K562 (cell line): ENCODE data around the gene GABRP.

Source experiments
- E2F4 ChIP-seq: sonication (generic); formaldehyde crosslinking; IDR thresholded peaks from 2 replicates; pipeline ENCODE4 v1.8.0; 2022; ENCODE audit warnings: mild to moderate bottlenecking, low read depth, missing genetic modification reagents
- GABPB2 ChIP-seq: fragments of 250-450 bp; sonication (Bioruptor Pico); conservative IDR thresholded peaks from 2 replicates; pipeline ENCODE4 v1.5.1; 2021; ENCODE audit warnings: mild to moderate bottlenecking
- MYBL2 ChIP-seq, 2 experiments: fragments of 450-650 bp in 1 of 2; sonication (generic) in 1 of 2; formaldehyde crosslinking in 1 of 2; IDR thresholded peaks; 2 replicates each; pipeline versions ENCODE4 v1.6.1 to v1.8.1; 2017 to 2022; ENCODE audit warnings: borderline replicate concordance in 1 of 2, inconsistent platforms in 1 of 2, low read depth in 1 of 2, mild to moderate bottlenecking in 1 of 2, missing genetic modification reagents in 1 of 2, moderate library complexity in 1 of 2
- SIN3A ChIP-seq, 2 experiments: fragments of 150-350 bp in 1 of 2; IDR thresholded peaks; 2 replicates each; pipeline ENCODE4 v1.6.1; 2011 to 2016; ENCODE audit warnings: borderline replicate concordance in 2 of 2, low read depth in 2 of 2, low read length in 2 of 2, mild to moderate bottlenecking in 2 of 2, moderate library complexity in 2 of 2; ENCODE audit not compliant: control insufficient read depth in 1 of 2
- SP1 ChIP-seq: sonication (generic); formaldehyde crosslinking; IDR thresholded peaks from 2 replicates; pipeline ENCODE4 v1.8.1; 2022; ENCODE audit warnings: mild to moderate bottlenecking, missing genetic modification reagents
- ZBTB49 ChIP-seq: sonication (generic); formaldehyde crosslinking; IDR thresholded peaks from 2 replicates; pipeline ENCODE4 v1.8.0; 2022; ENCODE audit warnings: missing genetic modification reagents, mild to moderate bottlenecking, borderline replicate concordance
- ZNF184 ChIP-seq: sonication (generic); formaldehyde crosslinking; IDR thresholded peaks from 2 replicates; pipeline ENCODE4 v1.5.0; 2020; ENCODE audit warnings: missing genetic modification reagents
- ZNF253 ChIP-seq: fragments of 250-450 bp; sonication (Bioruptor Pico); conservative IDR thresholded peaks from 2 replicates; pipeline ENCODE4 v1.6.1; 2021; ENCODE audit warnings: mild to moderate bottlenecking
- ZNF384 ChIP-seq: IDR thresholded peaks from 2 replicates; pipeline ENCODE4 v1.6.1; 2012; ENCODE audit warnings: low read depth, low read length, improper control_type of control experiment
- ZNF780A ChIP-seq: fragments of 250-450 bp; sonication (Bioruptor Pico); IDR thresholded peaks from 2 replicates; pipeline ENCODE4 v1.5.0; 2021; ENCODE audit warnings: mild to moderate bottlenecking

GRCh38 chr5:170748951-170749471 lies 34.5 kb upstream of the GABRP start:
- no peak for TF ChIP-seq ZNF384
- no peak for TF ChIP-seq GABPB2
- no peak for TF ChIP-seq E2F4 (CRISPR knock-in tag)
- no peak for TF ChIP-seq SP1 (CRISPR knock-in tag)
- TF ChIP-seq ZNF253 (CRISPR knock-in tag) = no peak
- TF ChIP-seq ZNF184 (CRISPR knock-in tag) = no peak
- TF ChIP-seq MYBL2 (IDR thresholded peaks at IDR 0.05; ENCODE audit: low read depth) = no peak
- TF ChIP-seq MYBL2 (CRISPR knock-in tag; IDR thresholded peaks at IDR 0.05; ENCODE audit: borderline replicate concordance) = no peak
- TF ChIP-seq SIN3A (IDR thresholded peaks at IDR 0.05; ENCODE audit: borderline replicate concordance in 2 of 2, control insufficient read depth in 1 of 2, low read depth in 2 of 2, low read length in 2 of 2) = no peak
- TF ChIP-seq ZBTB49 (CRISPR knock-in tag) = no peak
- no peak for TF ChIP-seq ZNF780A (CRISPR knock-in tag)
